AG09309 (cell line): ENCODE measurements around the gene PTPRB.

Experiments
- DNase-seq: peaks from one replicate; pipeline ENCODE4 v3.0.0-alpha.2; 2010; ENCODE audit warnings: low read depth
- H3K4me3 ChIP-seq: 2 replicates; pipeline ENCODE4 v1.5.1; 2011; ENCODE audit warnings: mild to moderate bottlenecking, low read depth, low read length, moderate library complexity; ENCODE audit not compliant: control insufficient read depth
- CTCF ChIP-seq: IDR thresholded peaks from 2 replicates; pipeline ENCODE4 v1.5.1; 2011; ENCODE audit warnings: mild to moderate bottlenecking, low read depth, low read length, inconsistent platforms; ENCODE audit not compliant: insufficient read depth, control insufficient read depth; ENCODE audit errors: missing control alignments

The PTPRB gene

GRCh38 chr12:70637303-70638085 lies at the start of gene PTPRB:
Gene PTPRB (minus strand): TSS chr12:70637429. CDS start chr12:70637395, 34 bp downstream.
- H3K4me3 ChIP-seq = no peak within 1 kb of the TSS
- TF ChIP-seq CTCF = no peak
- DNase-seq = no peak

DNA sequence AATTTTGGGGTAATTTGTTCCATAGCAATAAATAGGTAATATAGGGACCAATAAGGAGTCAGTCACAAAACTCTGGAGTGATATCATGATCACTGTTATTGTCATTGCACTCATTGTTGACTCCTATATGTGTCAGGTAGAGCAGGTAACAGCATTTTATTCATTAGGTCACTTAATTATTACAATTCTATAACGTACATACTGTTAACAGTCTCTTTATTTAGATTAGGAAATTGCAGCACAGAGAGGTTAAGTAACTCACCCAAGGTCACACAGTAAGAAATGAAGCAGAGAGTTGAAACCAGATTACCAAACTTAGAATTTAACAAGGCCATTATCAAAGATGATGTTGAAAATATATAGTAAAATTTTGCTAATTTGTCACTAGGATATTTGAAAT lies 49.7 kb upstream of the PTPRB start:
- no peak for TF ChIP-seq CTCF
- no peak for DNase-seq
- H3K4me3 ChIP-seq = no peak overlapping the region

GRCh38 chr12:70686299-70686698 lies 49.1 kb upstream of the PTPRB start:
- TF ChIP-seq CTCF = no peak
- no peak for DNase-seq
- no peak overlapping the region for H3K4me3 ChIP-seq

GRCh38 chr12:70683976-70684375 lies 46.7 kb upstream of the PTPRB start:
- no peak for TF ChIP-seq CTCF
- DNase-seq = no peak

GRCh38 chr12:70671698-70672097 lies 34.5 kb upstream of the PTPRB start:
- TF ChIP-seq CTCF = no peak
- DNase-seq = no peak
- H3K4me3 ChIP-seq = no peak overlapping the region

More at GRCh38 chr12:70683976-70684375, 46.7 kb upstream of the PTPRB start:
- H3K4me3 ChIP-seq = no peak overlapping the region

- DNase-seq = no peak
- no peak for TF ChIP-seq CTCF
- no peak overlapping the region for H3K4me3 ChIP-seq
Measured at GRCh38 chr12:70670948-70671347, 33.7 kb upstream of the PTPRB start.

GRCh38 chr12:70667253-70667652 lies 30.0 kb upstream of the PTPRB start:
- no peak overlapping the region for H3K4me3 ChIP-seq
- no peak for TF ChIP-seq CTCF
- DNase-seq = no peak
